Mesodermal cell (in vitro differentiated cells): Measurements from ENCODE around the gene CCL5. TPM values are rescaled to one million over a fixed set of nuclear protein-coding genes. Genes with fewer than 3 reads are reported as not detected.

ENCODE experiments used
- H3K27ac ChIP-seq: 2 replicates; pipeline ENCODE4 v1.7.0; 2013; ENCODE audit warnings: mild to moderate bottlenecking, low read depth, low read length, moderate library complexity; ENCODE audit not compliant: severe bottlenecking
- H3K36me3 ChIP-seq: 2 replicates; pipeline ENCODE4 v1.7.1; 2013; ENCODE audit warnings: mild to moderate bottlenecking, low read length, moderate library complexity; ENCODE audit not compliant: control insufficient read depth, insufficient read depth
- H3K4me1 ChIP-seq: one replicate; pipeline ENCODE4 v1.7.1; 2013; ENCODE audit warnings: mild to moderate bottlenecking, low read length; ENCODE audit not compliant: insufficient read depth, control insufficient read depth, poor library complexity, severe bottlenecking
- H3K4me3 ChIP-seq: 2 replicates; pipeline ENCODE4 v1.7.0; 2013; ENCODE audit warnings: low read length, control low read depth, mild to moderate bottlenecking; ENCODE audit not compliant: insufficient read depth, poor library complexity, severe bottlenecking; ENCODE audit errors: extremely low read depth
- H3K9me3 ChIP-seq: 2 replicates; pipeline ENCODE4 v1.7.1; 2013; ENCODE audit warnings: mild to moderate bottlenecking, low read length, moderate library complexity; ENCODE audit not compliant: control insufficient read depth
- WGBS, 2 experiments: methylation state at CpG; one replicate each; pipeline ENCODE4 v1.1.5; 2013; ENCODE audit warnings: missing lambda C conversion rate in 2 of 2; ENCODE audit not compliant: insufficient coverage in 2 of 2; 5-methylcytosine and 5-hydroxymethylcytosine counted together
- polyA plus RNA-seq, 2 experiments: library from polyadenylated mRNA; stranded (reverse); fragments of 50-300 nt; gene quantifications; one replicate each; pipeline ENCODE4 v1.2.3, GENCODE V29; 2013

Gene CCL5
- not detected for polyA plus RNA-seq (2013, experiment 1 of 2)
- not detected for polyA plus RNA-seq (2013, experiment 2 of 2)

GRCh38 chr17:35879773-35880654 is at the start of gene CCL5:
TSS of gene CCL5 (minus strand) at chr17:35880360.
- Histone ChIP-seq H3K36me3 (no peaks in the 10 kb centered on the region), H3K4me3 (no peak within 1 kb of the TSS), H3K9me3 (no peaks in the 10 kb centered on the region), H3K4me1 (no peaks in the 10 kb centered on the region), H3K27ac (no peak within 1 kb of the TSS)
- WGBS, 2 experiments = 92 to 94% methylated on average over 10 to 11 of the region's 11 CpGs

GRCh38 chr17:35927714-35928113 is 47.6 kb upstream of the CCL5 start:
- no peaks in the 10 kb centered on the region for H3K9me3 ChIP-seq
- H3K4me3 ChIP-seq = no peak overlapping the region

GRCh38 chr17:35923609-35924114 is 43.5 kb upstream of the CCL5 start:
- Histone ChIP-seq H3K4me3 (no peak overlapping the region), H3K36me3 (no peaks in the 10 kb centered on the region), H3K9me3 (no peaks in the 10 kb centered on the region), H3K4me1 (no peaks in the 10 kb centered on the region), H3K27ac (no peak overlapping the region)
- 90 to 95% methylated on average over 4 to 5 of the region's 6 CpGs for WGBS, 2 experiments

More at GRCh38 chr17:35927714-35928113, 47.6 kb upstream of the CCL5 start:
- H3K27ac ChIP-seq = no peak overlapping the region
- peaks cover 5% of the 10 kb centered on the region for H3K4me1 ChIP-seq
- no peaks in the 10 kb centered on the region for H3K36me3 ChIP-seq

- H3K4me3 ChIP-seq = no peak overlapping the region
- no peak overlapping the region for H3K27ac ChIP-seq
- no peaks in the 10 kb centered on the region for H3K4me1 ChIP-seq
- no peaks in the 10 kb centered on the region for H3K9me3 ChIP-seq
- 80 to 100% methylated on average over 1 of the region's 1 CpG for WGBS, 2 experiments
- no peaks in the 10 kb centered on the region for H3K36me3 ChIP-seq
Observed at GRCh38 chr17:35920229-35920628, 40.1 kb upstream of the CCL5 start.

- Histone ChIP-seq H3K9me3 (no peaks in the 10 kb centered on the region), H3K36me3 (no peaks in the 10 kb centered on the region), H3K27ac (no peak overlapping the region), H3K4me1 (no peaks in the 10 kb centered on the region), H3K4me3 (no peak overlapping the region)
- WGBS, 2 experiments = no CpG with 5 or more reads among the region's 3 CpGs
Observed at GRCh38 chr17:35918665-35919064, 38.5 kb upstream of the CCL5 start.

GRCh38 chr17:35917519-35918213 is 37.5 kb upstream of the CCL5 start:
- no peaks in the 10 kb centered on the region for H3K4me1 ChIP-seq
- H3K4me3 ChIP-seq = no peak overlapping the region
- H3K9me3 ChIP-seq = no peaks in the 10 kb centered on the region
- H3K36me3 ChIP-seq = no peaks in the 10 kb centered on the region
- 91 to 96% methylated on average over 28 to 29 of the region's 29 CpGs for WGBS, 2 experiments
- no peak overlapping the region for H3K27ac ChIP-seq

- H3K27ac ChIP-seq = no peak overlapping the region
- 74 to 88% methylated on average over 3 of the region's 3 CpGs for WGBS, 2 experiments
- no peak overlapping the region for H3K4me3 ChIP-seq
Observed at GRCh38 chr17:35915153-35915964, 35.2 kb upstream of the CCL5 start.

GRCh38 chr17:35914354-35914753 is 34.2 kb upstream of the CCL5 start:
- H3K27ac ChIP-seq = no peak overlapping the region
- 75 to 92% methylated on average over 1 of the region's 1 CpG for WGBS, 2 experiments
- no peaks in the 10 kb centered on the region for H3K36me3 ChIP-seq
- no peaks in the 10 kb centered on the region for H3K4me1 ChIP-seq
- no peak overlapping the region for H3K4me3 ChIP-seq
- no peaks in the 10 kb centered on the region for H3K9me3 ChIP-seq

More at GRCh38 chr17:35915153-35915964, 35.2 kb upstream of the CCL5 start:
- H3K36me3 ChIP-seq = no peaks in the 10 kb centered on the region
- H3K9me3 ChIP-seq = no peaks in the 10 kb centered on the region
- no peaks in the 10 kb centered on the region for H3K4me1 ChIP-seq

GRCh38 chr17:35913609-35914008 is 33.4 kb upstream of the CCL5 start:
- WGBS, 2 experiments = 84 to 88% methylated on average over 4 of the region's 4 CpGs

GRCh38 chr17:35912942-35913341 is 32.8 kb upstream of the CCL5 start:
- Histone ChIP-seq H3K9me3 (no peaks in the 10 kb centered on the region), H3K4me1 (no peaks in the 10 kb centered on the region), H3K36me3 (no peaks in the 10 kb centered on the region), H3K27ac (no peak overlapping the region), H3K4me3 (no peak overlapping the region)
- 81 to 89% methylated on average over 2 of the region's 2 CpGs for WGBS, 2 experiments

More at GRCh38 chr17:35913609-35914008, 33.4 kb upstream of the CCL5 start:
- no peaks in the 10 kb centered on the region for H3K4me1 ChIP-seq
- no peak overlapping the region for H3K4me3 ChIP-seq
- H3K36me3 ChIP-seq = no peaks in the 10 kb centered on the region
- no peaks in the 10 kb centered on the region for H3K9me3 ChIP-seq
- no peak overlapping the region for H3K27ac ChIP-seq
